Vagina (tissue), 2 donors: ENCODE data around the gene TMEM165.

ENCODE experiments used
- POLR2A ChIP-seq, 2 donors: fragments of 450-650 bp; IDR thresholded peaks; one replicate each; pipeline ENCODE4 v1.6.1; 2017; ENCODE audit warnings: antibody characterized with exemption in 2 of 2, mild to moderate bottlenecking in 2 of 2, moderate library complexity in 2 of 2
- POLR2AphosphoS5 ChIP-seq, 2 donors: sonication (generic); formaldehyde crosslinking; IDR thresholded peaks; one replicate each; pipeline ENCODE4 v1.9.0; 2017; ENCODE audit warnings: antibody characterized with exemption in 2 of 2, mild to moderate bottlenecking in 2 of 2, low read depth in 1 of 2; ENCODE audit not compliant: insufficient read depth in 1 of 2
- TF ChIP-seq, protein P1 (sequence below), 3 experiments: fragments of 450-650 bp in 2 of 3; fragments of 200-600 bp in 1 of 3; sonication (generic) in 1 of 3; IDR thresholded peaks; one replicate each; pipeline ENCODE4 v1.5.1; 2017 to 2019; ENCODE audit warnings: antibody characterized with exemption in 3 of 3, mild to moderate bottlenecking in 2 of 3, moderate library complexity in 2 of 3

DNA sequence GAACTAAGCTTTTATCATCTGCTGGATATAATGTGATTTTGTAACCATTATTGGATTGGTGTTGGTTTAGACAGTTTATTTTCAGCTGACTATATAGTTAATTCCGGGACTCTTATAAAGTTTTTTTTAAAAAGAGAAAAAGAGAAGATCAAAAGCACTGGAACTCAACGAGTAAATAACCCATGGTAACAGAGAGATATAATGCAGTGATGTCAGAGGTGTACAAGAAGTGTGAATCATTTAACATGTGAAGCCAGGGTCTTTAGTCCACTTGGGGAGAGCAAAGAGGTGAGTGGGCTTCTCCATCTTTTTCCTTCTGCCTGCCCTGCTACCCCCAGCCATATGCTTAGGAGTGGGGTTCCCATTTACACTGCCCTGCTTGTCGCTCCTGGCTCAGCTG is 3.2 kb downstream of the TMEM165 start:
- TF ChIP-seq, protein P1, sequence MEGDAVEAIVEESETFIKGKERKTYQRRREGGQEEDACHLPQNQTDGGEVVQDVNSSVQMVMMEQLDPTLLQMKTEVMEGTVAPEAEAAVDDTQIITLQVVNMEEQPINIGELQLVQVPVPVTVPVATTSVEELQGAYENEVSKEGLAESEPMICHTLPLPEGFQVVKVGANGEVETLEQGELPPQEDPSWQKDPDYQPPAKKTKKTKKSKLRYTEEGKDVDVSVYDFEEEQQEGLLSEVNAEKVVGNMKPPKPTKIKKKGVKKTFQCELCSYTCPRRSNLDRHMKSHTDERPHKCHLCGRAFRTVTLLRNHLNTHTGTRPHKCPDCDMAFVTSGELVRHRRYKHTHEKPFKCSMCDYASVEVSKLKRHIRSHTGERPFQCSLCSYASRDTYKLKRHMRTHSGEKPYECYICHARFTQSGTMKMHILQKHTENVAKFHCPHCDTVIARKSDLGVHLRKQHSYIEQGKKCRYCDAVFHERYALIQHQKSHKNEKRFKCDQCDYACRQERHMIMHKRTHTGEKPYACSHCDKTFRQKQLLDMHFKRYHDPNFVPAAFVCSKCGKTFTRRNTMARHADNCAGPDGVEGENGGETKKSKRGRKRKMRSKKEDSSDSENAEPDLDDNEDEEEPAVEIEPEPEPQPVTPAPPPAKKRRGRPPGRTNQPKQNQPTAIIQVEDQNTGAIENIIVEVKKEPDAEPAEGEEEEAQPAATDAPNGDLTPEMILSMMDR (IDR thresholded peaks at IDR 0.05), result no peak
- TF ChIP-seq POLR2A (IDR thresholded peaks at IDR 0.05) (no peak), POLR2AphosphoS5 (IDR thresholded peaks at IDR 0.05; ENCODE audit: insufficient read depth in 1 of 2, low read depth in 1 of 2) (no peak)
